Measurements from ENCODE around the gene IQGAP2. TPM values are rescaled to one million over a fixed set of nuclear protein-coding genes. Genes with fewer than 3 reads are reported as not detected.

The IQGAP2 gene
- total RNA-seq, 1 donor from 2014 or later = 1.4 TPM

DNA sequence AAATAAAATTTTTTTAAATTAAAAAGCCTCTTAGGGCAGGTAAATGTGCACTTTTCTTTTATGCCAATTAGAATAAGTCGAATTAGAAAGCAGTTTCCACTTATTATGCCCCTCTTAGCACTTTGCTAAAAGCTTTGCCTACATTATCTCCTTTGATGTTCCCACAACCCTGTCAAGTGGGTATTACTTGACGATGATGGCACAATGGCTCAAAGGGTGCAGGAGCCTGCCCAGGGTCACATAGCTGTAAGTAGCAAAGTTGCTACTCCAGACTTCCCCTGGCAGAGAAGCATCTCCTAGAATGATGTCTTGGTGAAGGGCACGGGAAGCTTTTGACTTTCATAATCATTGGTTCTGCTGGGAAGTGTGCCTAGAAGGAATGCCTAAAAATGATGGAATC lies 18.4 kb upstream of the IQGAP2 start:
- no peaks in the 10 kb centered on the region for H3K4me1 Mint-ChIP-seq (ENCODE audit: low read depth, unreplicated experiment)
- TF ChIP-seq, protein P1, sequence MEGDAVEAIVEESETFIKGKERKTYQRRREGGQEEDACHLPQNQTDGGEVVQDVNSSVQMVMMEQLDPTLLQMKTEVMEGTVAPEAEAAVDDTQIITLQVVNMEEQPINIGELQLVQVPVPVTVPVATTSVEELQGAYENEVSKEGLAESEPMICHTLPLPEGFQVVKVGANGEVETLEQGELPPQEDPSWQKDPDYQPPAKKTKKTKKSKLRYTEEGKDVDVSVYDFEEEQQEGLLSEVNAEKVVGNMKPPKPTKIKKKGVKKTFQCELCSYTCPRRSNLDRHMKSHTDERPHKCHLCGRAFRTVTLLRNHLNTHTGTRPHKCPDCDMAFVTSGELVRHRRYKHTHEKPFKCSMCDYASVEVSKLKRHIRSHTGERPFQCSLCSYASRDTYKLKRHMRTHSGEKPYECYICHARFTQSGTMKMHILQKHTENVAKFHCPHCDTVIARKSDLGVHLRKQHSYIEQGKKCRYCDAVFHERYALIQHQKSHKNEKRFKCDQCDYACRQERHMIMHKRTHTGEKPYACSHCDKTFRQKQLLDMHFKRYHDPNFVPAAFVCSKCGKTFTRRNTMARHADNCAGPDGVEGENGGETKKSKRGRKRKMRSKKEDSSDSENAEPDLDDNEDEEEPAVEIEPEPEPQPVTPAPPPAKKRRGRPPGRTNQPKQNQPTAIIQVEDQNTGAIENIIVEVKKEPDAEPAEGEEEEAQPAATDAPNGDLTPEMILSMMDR (IDR thresholded peaks at IDR 0.05; ENCODE audit: partially characterized antibody, unreplicated experiment) = no peak
- no peaks in the 10 kb centered on the region for H3K27me3 Mint-ChIP-seq (ENCODE audit: unreplicated experiment)
- H3K4me3 Mint-ChIP-seq (ENCODE audit: unreplicated experiment) = no peak overlapping the region
- no peaks in the 10 kb centered on the region for H3K9me3 Mint-ChIP-seq (ENCODE audit: unreplicated experiment)
- no peaks in the 10 kb centered on the region for H3K36me3 Mint-ChIP-seq (ENCODE audit: unreplicated experiment)
- H3K27ac Mint-ChIP-seq (ENCODE audit: unreplicated experiment) = no peak overlapping the region
- DNase-seq = no peak

DNA sequence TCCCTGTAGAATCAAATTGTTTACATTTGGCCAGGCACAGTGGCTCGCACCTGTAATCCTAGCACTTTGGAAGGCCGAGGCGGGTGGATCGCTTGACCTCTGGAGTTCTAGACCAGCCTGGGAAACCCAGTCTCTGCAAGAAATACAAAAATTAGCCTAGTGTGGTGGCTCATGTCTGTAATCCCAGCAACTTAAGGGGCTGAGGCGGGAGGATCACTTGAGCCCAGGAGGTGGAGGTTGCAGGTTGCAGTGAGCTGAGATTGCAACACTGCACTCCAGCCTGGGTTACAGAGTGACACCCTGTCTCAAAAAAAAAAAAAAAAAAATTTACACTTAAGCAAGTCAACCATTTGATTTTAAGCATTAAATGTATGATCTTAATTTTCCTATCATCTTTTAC lies 17.5 kb upstream of the IQGAP2 start:
- no peak overlapping the region for H3K27ac Mint-ChIP-seq (ENCODE audit: unreplicated experiment)
- H3K9me3 Mint-ChIP-seq (ENCODE audit: unreplicated experiment) = peaks cover 2% of the 10 kb centered on the region
- no peaks in the 10 kb centered on the region for H3K36me3 Mint-ChIP-seq (ENCODE audit: unreplicated experiment)
- no peaks in the 10 kb centered on the region for H3K27me3 Mint-ChIP-seq (ENCODE audit: unreplicated experiment)
- H3K4me3 Mint-ChIP-seq (ENCODE audit: unreplicated experiment) = no peak overlapping the region
- DNase-seq = no peak
- H3K4me1 Mint-ChIP-seq (ENCODE audit: low read depth, unreplicated experiment) = no peaks in the 10 kb centered on the region
- TF ChIP-seq, protein P1 (IDR thresholded peaks at IDR 0.05; ENCODE audit: partially characterized antibody, unreplicated experiment) = no peak

GRCh38 chr5:76386360-76386759 lies 16.7 kb upstream of the IQGAP2 start:
- no peak overlapping the region for H3K4me3 Mint-ChIP-seq (ENCODE audit: unreplicated experiment)
- no peaks in the 10 kb centered on the region for H3K4me1 Mint-ChIP-seq (ENCODE audit: low read depth, unreplicated experiment)

GRCh38 chr5:76388236-76388635 lies 14.8 kb upstream of the IQGAP2 start:
- no peak for DNase-seq
- TF ChIP-seq, protein P1 (IDR thresholded peaks at IDR 0.05; ENCODE audit: partially characterized antibody, unreplicated experiment) = no peak
- no peaks in the 10 kb centered on the region for H3K36me3 Mint-ChIP-seq (ENCODE audit: unreplicated experiment)
- no peak overlapping the region for H3K27ac Mint-ChIP-seq (ENCODE audit: unreplicated experiment)
- H3K4me1 Mint-ChIP-seq (ENCODE audit: low read depth, unreplicated experiment) = no peaks in the 10 kb centered on the region
- no peak overlapping the region for H3K4me3 Mint-ChIP-seq (ENCODE audit: unreplicated experiment)
- H3K27me3 Mint-ChIP-seq (ENCODE audit: unreplicated experiment) = no peaks in the 10 kb centered on the region
- H3K9me3 Mint-ChIP-seq (ENCODE audit: unreplicated experiment) = peaks cover 2% of the 10 kb centered on the region

More at GRCh38 chr5:76386360-76386759, 16.7 kb upstream of the IQGAP2 start:
- no peak for DNase-seq
- H3K9me3 Mint-ChIP-seq (ENCODE audit: unreplicated experiment) = peaks cover 2% of the 10 kb centered on the region
- no peaks in the 10 kb centered on the region for H3K27me3 Mint-ChIP-seq (ENCODE audit: unreplicated experiment)
- no peak overlapping the region for H3K27ac Mint-ChIP-seq (ENCODE audit: unreplicated experiment)
- TF ChIP-seq, protein P1 (IDR thresholded peaks at IDR 0.05; ENCODE audit: partially characterized antibody, unreplicated experiment) = no peak
- H3K36me3 Mint-ChIP-seq (ENCODE audit: unreplicated experiment) = no peaks in the 10 kb centered on the region

GRCh38 chr5:76388791-76389512 lies 14.1 kb upstream of the IQGAP2 start:
- peaks cover 2% of the 10 kb centered on the region for H3K9me3 Mint-ChIP-seq (ENCODE audit: unreplicated experiment)
- no peak overlapping the region for H3K4me3 Mint-ChIP-seq (ENCODE audit: unreplicated experiment)
- H3K27ac Mint-ChIP-seq (ENCODE audit: unreplicated experiment) = no peak overlapping the region
- H3K27me3 Mint-ChIP-seq (ENCODE audit: unreplicated experiment) = no peaks in the 10 kb centered on the region
- TF ChIP-seq, protein P1 (IDR thresholded peaks at IDR 0.05; ENCODE audit: partially characterized antibody, unreplicated experiment) = no peak
- no peak for DNase-seq
- H3K4me1 Mint-ChIP-seq (ENCODE audit: low read depth, unreplicated experiment) = no peaks in the 10 kb centered on the region
- no peaks in the 10 kb centered on the region for H3K36me3 Mint-ChIP-seq (ENCODE audit: unreplicated experiment)
